Measurements from ENCODE around the gene KCNQ2.

KCNQ2 gene

GRCh38 chr20:63354636-63355350, 117.7 kb downstream of the KCNQ2 start:
- DNase-seq (ENCODE audit: low read depth), result no peak

GRCh38 chr20:63352811-63353221, 119.6 kb downstream of the KCNQ2 start:
- DNase-seq (ENCODE audit: low read depth), result no peak
- no peak overlapping the region for H3K4me3 ChIP-seq (ENCODE audit: low read depth, low read length)

More at GRCh38 chr20:63354636-63355350, 117.7 kb downstream of the KCNQ2 start:
- no peak overlapping the region for H3K4me3 ChIP-seq (ENCODE audit: low read depth, low read length)

GRCh38 chr20:63351811-63352591, 120.5 kb downstream of the KCNQ2 start:
- DNase-seq (ENCODE audit: low read depth), result no peak
- H3K4me3 ChIP-seq (ENCODE audit: low read depth, low read length), result no peak overlapping the region

DNA sequence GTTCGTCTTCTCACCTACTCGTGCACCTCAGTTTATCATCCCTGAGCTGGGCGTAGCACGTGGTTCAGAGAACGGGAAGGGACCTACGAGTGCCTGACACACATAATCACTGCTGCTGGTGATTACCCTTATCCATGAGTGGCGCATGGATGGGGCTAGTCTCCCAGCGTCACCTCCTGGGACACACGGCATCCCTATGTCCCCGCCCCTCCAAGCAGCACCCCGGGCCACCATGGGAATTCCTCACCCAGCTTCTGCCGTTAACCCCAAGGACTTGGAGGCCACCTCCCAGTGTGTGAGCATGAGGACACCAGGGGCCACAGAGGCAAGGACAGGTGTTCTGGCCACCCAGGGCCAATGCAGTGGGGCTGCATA, 121.1 kb downstream of the KCNQ2 start:
- DNase-seq (ENCODE audit: low read depth), result no peak
- H3K4me3 ChIP-seq (ENCODE audit: low read depth, low read length), result no peak overlapping the region

DNA sequence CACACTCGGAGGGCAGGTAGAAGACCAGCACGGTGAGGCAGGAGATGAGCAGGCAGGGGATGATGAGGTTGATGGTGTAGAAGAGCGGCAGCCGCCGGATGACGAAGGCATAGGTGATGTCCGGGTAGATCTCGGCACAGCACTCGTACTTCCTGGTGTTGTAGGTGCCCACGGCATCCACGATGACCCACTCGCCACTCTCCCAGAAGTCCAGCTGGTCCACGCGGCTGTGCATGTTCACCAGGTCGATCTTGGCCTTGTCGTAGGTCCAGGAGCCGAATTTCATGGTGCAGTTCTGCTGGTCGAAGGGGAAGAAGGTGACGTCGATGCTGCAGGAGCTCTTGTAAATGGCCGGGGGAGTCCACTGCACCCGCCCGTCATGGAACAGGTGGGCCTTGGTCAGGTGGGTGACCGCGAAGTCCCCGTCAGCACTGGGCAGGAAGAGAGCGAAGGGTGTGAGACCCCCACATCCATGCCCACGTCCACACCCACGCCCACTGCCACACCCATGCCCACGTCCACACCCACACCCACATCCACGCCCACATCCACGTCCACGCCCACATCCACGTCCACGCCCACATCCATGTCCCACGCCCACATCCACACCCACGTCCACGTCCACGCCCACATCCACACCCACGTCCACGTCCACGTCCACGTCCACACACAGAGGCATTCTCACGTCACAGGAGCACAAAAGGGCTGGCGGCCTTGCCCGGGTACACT, 121.7 kb downstream of the KCNQ2 start:
- no peak for DNase-seq (ENCODE audit: low read depth)
- H3K4me3 ChIP-seq (ENCODE audit: low read depth, low read length), result no peak overlapping the region

All from skeletal muscle cell (primary cell).